ENCODE measurements around the gene RAB44. TPM values are rescaled to one million over a fixed set of nuclear protein-coding genes. Genes with fewer than 3 reads are reported as not detected.

The RAB44 gene
- total RNA-seq, 2 experiments from 2014 or later, result 0.07 TPM; not detected in 1

- no peaks in the 10 kb centered on the region for H3K9me3 Mint-ChIP-seq
- ChIA-PET CTCF (no interaction called here), POLR2A (interaction anchor here (1.0 kb wide), 1 partner anchor 280 kb away, joined by 3 read pairs; no protein-coding TSS in a partner anchor)
- H3K27me3 Mint-ChIP-seq, result no peaks in the 10 kb centered on the region
- no peak overlapping the region for H3K4me3 Mint-ChIP-seq
- H3K27ac Mint-ChIP-seq, result no peak overlapping the region
- H3K36me3 Mint-ChIP-seq (ENCODE audit: low read depth), result no peaks in the 10 kb centered on the region
- intact Hi-C loops (cut with micrococcal nuclease), result no loop called here
- TF ChIP-seq CTCF (IDR thresholded peaks at IDR 0.05), result no peak
- DNase-seq, result no peak
- ATAC-seq, result no peak
- peaks cover 10% of the 10 kb centered on the region for H3K4me1 Mint-ChIP-seq (ENCODE audit: low read depth)
Observed at GRCh38 chr6:36698196-36698595, 570 bp downstream of the RAB44 start.

GRCh38 chr6:36698871-36699271 is 1.2 kb downstream of the RAB44 start:
- Mint-ChIP-seq H3K27ac (no peak overlapping the region), H3K9me3 (no peaks in the 10 kb centered on the region), H3K36me3 (ENCODE audit: low read depth) (no peaks in the 10 kb centered on the region), H3K4me1 (ENCODE audit: low read depth) (peaks cover 9% of the 10 kb centered on the region), H3K27me3 (no peaks in the 10 kb centered on the region), H3K4me3 (no peak overlapping the region)
- ChIA-PET POLR2A (no interaction called here), CTCF (no interaction called here)
- DNase-seq, result no peak
- no peak for TF ChIP-seq CTCF (IDR thresholded peaks at IDR 0.05)
- intact Hi-C loops (cut with micrococcal nuclease), result no loop called here
- no peak for ATAC-seq

- ATAC-seq, result no peak
- Mint-ChIP-seq H3K36me3 (ENCODE audit: low read depth) (no peaks in the 10 kb centered on the region), H3K27me3 (no peaks in the 10 kb centered on the region), H3K27ac (no peak overlapping the region), H3K4me1 (ENCODE audit: low read depth) (peaks cover 9% of the 10 kb centered on the region), H3K4me3 (no peak overlapping the region), H3K9me3 (no peaks in the 10 kb centered on the region)
- no peak for TF ChIP-seq CTCF (IDR thresholded peaks at IDR 0.05)
- DNase-seq, result no peak
- ChIA-PET CTCF (no interaction called here), POLR2A (no interaction called here)
- intact Hi-C loops (cut with micrococcal nuclease), result no loop called here
Observed at GRCh38 chr6:36699348-36699747, 1.7 kb downstream of the RAB44 start.

GRCh38 chr6:36700071-36700812 is 2.6 kb downstream of the RAB44 start:
- no peaks in the 10 kb centered on the region for H3K27me3 Mint-ChIP-seq
- no peak for ATAC-seq
- ChIA-PET CTCF (interaction anchor here (0.6 kb wide), 1 partner anchor 411 kb away, joined by 3 read pairs; no protein-coding TSS in a partner anchor), POLR2A (interaction anchor here (0.9 kb wide), 1 partner anchor 174 kb away, joined by 3 read pairs; no protein-coding TSS in a partner anchor)
- peaks cover 5% of the 10 kb centered on the region for H3K4me1 Mint-ChIP-seq (ENCODE audit: low read depth)
- no peak for TF ChIP-seq CTCF (IDR thresholded peaks at IDR 0.05)
- no peak overlapping the region for H3K27ac Mint-ChIP-seq
- no peak for DNase-seq
- H3K36me3 Mint-ChIP-seq (ENCODE audit: low read depth), result no peaks in the 10 kb centered on the region
- no peak overlapping the region for H3K4me3 Mint-ChIP-seq
- intact Hi-C loops (cut with micrococcal nuclease), result no loop called here
- H3K9me3 Mint-ChIP-seq, result no peaks in the 10 kb centered on the region

- Mint-ChIP-seq H3K27ac (no peak overlapping the region), H3K9me3 (no peaks in the 10 kb centered on the region), H3K27me3 (no peaks in the 10 kb centered on the region), H3K4me3 (no peak overlapping the region), H3K4me1 (ENCODE audit: low read depth) (no peaks in the 10 kb centered on the region), H3K36me3 (ENCODE audit: low read depth) (no peaks in the 10 kb centered on the region)
- no peak for TF ChIP-seq CTCF (IDR thresholded peaks at IDR 0.05)
- ATAC-seq (no peak), DNase-seq (no peak)
- ChIA-PET CTCF (interaction anchor here (0.6 kb wide), 1 partner anchor 411 kb away, joined by 3 read pairs; no protein-coding TSS in a partner anchor), POLR2A (no interaction called here)
- intact Hi-C loops (cut with micrococcal nuclease), result no loop called here
Observed at GRCh38 chr6:36700831-36701230, 3.2 kb downstream of the RAB44 start.

Measured in activated CD8-positive, alpha-beta T cell treated with anti-CD3 and anti-CD28 coated beads for 36 hours (primary cell).